ENCODE results near the gene ZSWIM5. TPM values are rescaled to one million over a fixed set of nuclear protein-coding genes. Genes with fewer than 3 reads are reported as not detected.

Gene ZSWIM5
- total and polyA plus RNA-seq, 4 donors = 0.67 to 2.9 (median 1.3) TPM

DNA sequence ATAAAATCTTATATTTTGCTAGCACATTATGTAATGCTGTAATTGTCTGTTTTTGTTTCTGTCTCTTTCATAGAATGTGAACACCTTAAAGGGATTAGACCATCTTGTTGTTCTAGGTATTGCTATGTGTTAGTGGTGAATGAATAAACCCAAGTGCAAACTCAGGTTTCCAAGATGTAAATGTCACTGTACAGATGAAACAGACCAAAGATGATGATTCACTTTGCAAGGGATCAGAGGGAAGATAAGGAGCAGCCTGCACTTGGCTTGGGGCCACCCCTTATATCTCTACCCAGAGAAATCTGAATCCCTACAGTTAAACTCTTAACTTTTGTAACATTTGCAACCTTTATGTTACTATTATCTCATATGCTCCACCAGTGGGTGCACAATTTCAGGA lies 168.9 kb downstream of the ZSWIM5 start (continued):
- TF ChIP-seq EGR1 (IDR thresholded peaks at IDR 0.05; ENCODE audit: low read depth in 2 of 2) = no peak
- TF ChIP-seq SP1 (IDR thresholded peaks at IDR 0.05) = no peak
- TF ChIP-seq, protein P1, sequence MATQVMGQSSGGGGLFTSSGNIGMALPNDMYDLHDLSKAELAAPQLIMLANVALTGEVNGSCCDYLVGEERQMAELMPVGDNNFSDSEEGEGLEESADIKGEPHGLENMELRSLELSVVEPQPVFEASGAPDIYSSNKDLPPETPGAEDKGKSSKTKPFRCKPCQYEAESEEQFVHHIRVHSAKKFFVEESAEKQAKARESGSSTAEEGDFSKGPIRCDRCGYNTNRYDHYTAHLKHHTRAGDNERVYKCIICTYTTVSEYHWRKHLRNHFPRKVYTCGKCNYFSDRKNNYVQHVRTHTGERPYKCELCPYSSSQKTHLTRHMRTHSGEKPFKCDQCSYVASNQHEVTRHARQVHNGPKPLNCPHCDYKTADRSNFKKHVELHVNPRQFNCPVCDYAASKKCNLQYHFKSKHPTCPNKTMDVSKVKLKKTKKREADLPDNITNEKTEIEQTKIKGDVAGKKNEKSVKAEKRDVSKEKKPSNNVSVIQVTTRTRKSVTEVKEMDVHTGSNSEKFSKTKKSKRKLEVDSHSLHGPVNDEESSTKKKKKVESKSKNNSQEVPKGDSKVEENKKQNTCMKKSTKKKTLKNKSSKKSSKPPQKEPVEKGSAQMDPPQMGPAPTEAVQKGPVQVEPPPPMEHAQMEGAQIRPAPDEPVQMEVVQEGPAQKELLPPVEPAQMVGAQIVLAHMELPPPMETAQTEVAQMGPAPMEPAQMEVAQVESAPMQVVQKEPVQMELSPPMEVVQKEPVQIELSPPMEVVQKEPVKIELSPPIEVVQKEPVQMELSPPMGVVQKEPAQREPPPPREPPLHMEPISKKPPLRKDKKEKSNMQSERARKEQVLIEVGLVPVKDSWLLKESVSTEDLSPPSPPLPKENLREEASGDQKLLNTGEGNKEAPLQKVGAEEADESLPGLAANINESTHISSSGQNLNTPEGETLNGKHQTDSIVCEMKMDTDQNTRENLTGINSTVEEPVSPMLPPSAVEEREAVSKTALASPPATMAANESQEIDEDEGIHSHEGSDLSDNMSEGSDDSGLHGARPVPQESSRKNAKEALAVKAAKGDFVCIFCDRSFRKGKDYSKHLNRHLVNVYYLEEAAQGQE (IDR thresholded peaks at IDR 0.05) = no peak

DNA sequence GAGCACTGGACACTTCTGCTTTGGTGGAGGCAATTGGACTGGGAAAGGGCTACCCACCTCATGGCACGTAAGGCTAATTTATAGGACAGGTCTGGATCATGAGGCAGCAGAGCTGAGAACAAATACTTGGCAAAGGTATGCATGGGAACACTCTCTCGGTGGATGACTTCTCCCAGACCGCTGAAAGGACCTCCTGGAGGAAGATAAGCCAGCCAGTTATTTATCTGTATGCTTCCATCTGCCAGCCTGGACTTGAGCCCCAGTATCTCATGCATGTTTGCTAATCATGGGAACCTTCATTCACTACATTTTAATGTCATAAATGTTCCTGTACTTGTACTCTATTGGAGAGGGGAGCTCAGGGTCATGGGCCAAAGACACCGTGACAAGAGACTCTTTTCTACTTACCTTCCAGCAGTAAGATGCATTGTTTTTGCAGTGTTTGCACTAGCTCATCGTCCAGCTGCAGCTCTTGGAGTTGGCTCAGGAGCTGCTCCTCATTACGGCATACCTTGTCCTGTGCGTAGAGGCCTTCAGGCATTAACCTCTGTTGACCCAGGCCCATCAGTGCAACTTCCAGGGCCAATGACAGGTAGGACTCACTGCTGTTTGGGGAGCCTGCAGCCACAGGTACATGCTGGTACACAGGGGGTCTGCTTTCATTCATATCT lies 170.6 kb downstream of the ZSWIM5 start:
- no peaks in the 10 kb centered on the region for H3K27me3 ChIP-seq (ENCODE audit: control insufficient read depth in 4 of 4, insufficient read depth in 4 of 4, low read length in 3 of 4)
- no peaks in the 10 kb centered on the region for H3K4me1 ChIP-seq (ENCODE audit: control insufficient read depth in 4 of 4, insufficient read depth in 4 of 4, low read length in 3 of 4)
- DNase-seq (ENCODE audit: low spot score) = peak; percentile 49
- 91% methylated on average over 7 of the region's 7 CpGs for WGBS
- no peaks in the 10 kb centered on the region for H3K9me3 ChIP-seq (ENCODE audit: control insufficient read depth in 4 of 4, low read length in 3 of 4)
- H3K27ac ChIP-seq (ENCODE audit: low read depth in 1 of 2, low read length in 2 of 2) = no peak overlapping the region
- TF ChIP-seq YY1 (IDR thresholded peaks at IDR 0.05) (no peak), FOXA1 (IDR thresholded peaks at IDR 0.05) (no peak)
- TF ChIP-seq, protein P1 (IDR thresholded peaks at IDR 0.05) = no peak
- H3K4me3 ChIP-seq (ENCODE audit: low read depth in 1 of 3, low read length in 3 of 3) = no peak overlapping the region
- no peak overlapping the region for H3K9ac ChIP-seq (ENCODE audit: low read depth in 1 of 2, low read length in 2 of 2)
- no peaks in the 10 kb centered on the region for H3K36me3 ChIP-seq (ENCODE audit: control insufficient read depth in 4 of 4, insufficient read depth in 3 of 4, low read depth in 1 of 4, low read length in 3 of 4)

DNA sequence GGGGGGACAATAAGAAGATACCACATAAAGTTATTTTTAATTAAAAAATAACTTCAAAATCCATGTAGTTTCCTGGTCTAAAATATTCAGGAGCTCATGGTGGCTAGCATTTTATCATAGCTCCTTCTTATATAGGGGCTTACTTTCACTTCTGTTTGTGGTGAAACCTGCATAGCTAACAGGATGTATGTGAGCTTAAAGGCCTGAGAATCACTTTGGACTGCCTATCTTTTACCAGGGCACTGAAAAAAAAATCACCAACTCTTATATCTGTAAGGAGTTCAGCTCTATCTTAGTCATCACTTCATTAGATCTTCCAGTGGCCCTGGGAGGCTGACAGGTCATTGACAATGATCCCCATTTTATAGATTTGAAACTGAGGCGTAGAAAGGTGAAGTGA lies 173.0 kb downstream of the ZSWIM5 start:
- Histone ChIP-seq H3K27me3 (ENCODE audit: control insufficient read depth in 4 of 4, insufficient read depth in 4 of 4, low read length in 3 of 4) (no peaks in the 10 kb centered on the region), H3K27ac (ENCODE audit: low read depth in 1 of 2, low read length in 2 of 2) (no peak overlapping the region), H3K9ac (ENCODE audit: low read depth in 1 of 2, low read length in 2 of 2) (no peak overlapping the region), H3K9me3 (ENCODE audit: control insufficient read depth in 4 of 4, low read length in 3 of 4) (no peaks in the 10 kb centered on the region), H3K4me3 (ENCODE audit: low read depth in 1 of 3, low read length in 3 of 3) (no peak overlapping the region), H3K36me3 (ENCODE audit: control insufficient read depth in 4 of 4, insufficient read depth in 3 of 4, low read depth in 1 of 4, low read length in 3 of 4) (no peaks in the 10 kb centered on the region), H3K4me1 (ENCODE audit: control insufficient read depth in 4 of 4, insufficient read depth in 4 of 4, low read length in 3 of 4) (no peaks in the 10 kb centered on the region)
- 97% methylated on average over 1 of the region's 1 CpG for WGBS
- no peak for TF ChIP-seq NR2F2 (IDR thresholded peaks at IDR 0.05)
- no peak for TF ChIP-seq GABPA (IDR thresholded peaks at IDR 0.05 in 1 of 2, conservative IDR thresholded peaks at IDR 0.05 in 1 of 2)
- TF ChIP-seq TAF1 (conservative IDR thresholded peaks at IDR 0.05) = no peak
- TF ChIP-seq, protein P2, sequence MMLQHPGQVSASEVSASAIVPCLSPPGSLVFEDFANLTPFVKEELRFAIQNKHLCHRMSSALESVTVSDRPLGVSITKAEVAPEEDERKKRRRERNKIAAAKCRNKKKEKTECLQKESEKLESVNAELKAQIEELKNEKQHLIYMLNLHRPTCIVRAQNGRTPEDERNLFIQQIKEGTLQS (IDR thresholded peaks at IDR 0.05) = no peak
- TF ChIP-seq, protein P3, sequence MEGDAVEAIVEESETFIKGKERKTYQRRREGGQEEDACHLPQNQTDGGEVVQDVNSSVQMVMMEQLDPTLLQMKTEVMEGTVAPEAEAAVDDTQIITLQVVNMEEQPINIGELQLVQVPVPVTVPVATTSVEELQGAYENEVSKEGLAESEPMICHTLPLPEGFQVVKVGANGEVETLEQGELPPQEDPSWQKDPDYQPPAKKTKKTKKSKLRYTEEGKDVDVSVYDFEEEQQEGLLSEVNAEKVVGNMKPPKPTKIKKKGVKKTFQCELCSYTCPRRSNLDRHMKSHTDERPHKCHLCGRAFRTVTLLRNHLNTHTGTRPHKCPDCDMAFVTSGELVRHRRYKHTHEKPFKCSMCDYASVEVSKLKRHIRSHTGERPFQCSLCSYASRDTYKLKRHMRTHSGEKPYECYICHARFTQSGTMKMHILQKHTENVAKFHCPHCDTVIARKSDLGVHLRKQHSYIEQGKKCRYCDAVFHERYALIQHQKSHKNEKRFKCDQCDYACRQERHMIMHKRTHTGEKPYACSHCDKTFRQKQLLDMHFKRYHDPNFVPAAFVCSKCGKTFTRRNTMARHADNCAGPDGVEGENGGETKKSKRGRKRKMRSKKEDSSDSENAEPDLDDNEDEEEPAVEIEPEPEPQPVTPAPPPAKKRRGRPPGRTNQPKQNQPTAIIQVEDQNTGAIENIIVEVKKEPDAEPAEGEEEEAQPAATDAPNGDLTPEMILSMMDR (IDR thresholded peaks at IDR 0.05; ENCODE audit: low read depth, low read length, missing input control) = no peak
- DNase-seq (ENCODE audit: low spot score) = no peak

Data from liver (tissue), 9 donors.